Measurements from ENCODE around the gene NFIC.
"Not testable (repeated sequence)": the region's sequence is repeated elsewhere in the genome, so short reads cannot be mapped to it uniquely, and the experiment has no call there.

NFIC gene

GRCh38 chr19:3398114-3398899 lies 31.9 kb downstream of the NFIC start:
- DNase-seq (ENCODE audit: low read depth in 2 of 2) = no peak

GRCh38 chr19:3398900-3399278 lies 32.5 kb downstream of the NFIC start:
- DNase-seq (ENCODE audit: low read depth in 2 of 2) = no peak

- not testable (repeated sequence) for DNase-seq (ENCODE audit: low read depth in 2 of 2)
Measured at GRCh38 chr19:3399311-3399710, 32.9 kb downstream of the NFIC start.

- no peak for DNase-seq (ENCODE audit: low read depth in 2 of 2)
Measured at GRCh38 chr19:3401004-3401768, 34.8 kb downstream of the NFIC start.

GRCh38 chr19:3402631-3403443 lies 36.5 kb downstream of the NFIC start:
- DNase-seq (ENCODE audit: low read depth in 2 of 2) = no peak

- DNase-seq (ENCODE audit: low read depth in 2 of 2) = no peak
Measured at GRCh38 chr19:3403489-3404323, 37.3 kb downstream of the NFIC start.

GRCh38 chr19:3404324-3405260 lies 38.2 kb downstream of the NFIC start:
- no peak for DNase-seq (ENCODE audit: low read depth in 2 of 2)

- no peak for DNase-seq (ENCODE audit: low read depth in 2 of 2)
Measured at GRCh38 chr19:3405261-3405653, 38.9 kb downstream of the NFIC start.

- DNase-seq (ENCODE audit: low read depth in 2 of 2) = no peak
Measured at GRCh38 chr19:3406571-3407111, 40.3 kb downstream of the NFIC start.

GRCh38 chr19:3407556-3408516 lies 41.5 kb downstream of the NFIC start:
- no peak for DNase-seq (ENCODE audit: low read depth in 2 of 2)

GRCh38 chr19:3408996-3409345 lies 42.6 kb downstream of the NFIC start:
- no peak for DNase-seq (ENCODE audit: low read depth in 2 of 2)

GRCh38 chr19:3409346-3410064 lies 43.1 kb downstream of the NFIC start:
- DNase-seq (ENCODE audit: low read depth in 2 of 2) = no peak

- DNase-seq (ENCODE audit: low read depth in 2 of 2) = no peak
Measured at GRCh38 chr19:3411636-3412035, 45.3 kb downstream of the NFIC start.

- no peak for DNase-seq (ENCODE audit: low read depth in 2 of 2)
Measured at GRCh38 chr19:3412066-3412465, 45.7 kb downstream of the NFIC start.

GRCh38 chr19:3413796-3414327 lies 47.5 kb downstream of the NFIC start:
- no peak for DNase-seq (ENCODE audit: low read depth in 2 of 2)

GRCh38 chr19:3415695-3416094 lies 49.3 kb downstream of the NFIC start:
- no peak for DNase-seq (ENCODE audit: low read depth in 2 of 2)

- no peak for DNase-seq (ENCODE audit: low read depth in 2 of 2)
Measured at GRCh38 chr19:3420244-3420755, 53.9 kb downstream of the NFIC start.

Data from stimulated activated CD8-positive, alpha-beta memory T cell treated with anti-CD3 and anti-CD28 coated beads, Interleukin-15, amount 100 ng/mL, for 48 hours (primary cell).